Astrocyte (in vitro differentiated cells and primary cell): ENCODE measurements around the gene FCER1A. TPM values are rescaled to one million over a fixed set of nuclear protein-coding genes. Genes with fewer than 3 reads are reported as not detected.

Experiments used
- DNase-seq: peaks from one replicate; pipeline ENCODE4 v3.0.0-alpha.2; 2010; ENCODE audit warnings: low read depth
- FAIRE-seq: peaks from 2 replicates; lab custom pipeline; 2011; peaks lifted over from hg19 to GRCh38; lab: Jason Lieb, UNC
- H2AFZ ChIP-seq: 2 replicates; pipeline ENCODE4 v1.6.0; 2012; ENCODE audit warnings: low read depth, low read length, inconsistent platforms
- H3K27ac ChIP-seq: 2 replicates; pipeline ENCODE4 v1.5.1; 2011; ENCODE audit warnings: low read depth, low read length, inconsistent platforms
- H3K27me3 ChIP-seq: 2 replicates; pipeline ENCODE4 v1.6.0; 2011; ENCODE audit warnings: low read length, inconsistent platforms; ENCODE audit not compliant: insufficient read depth
- H3K36me3 ChIP-seq: 2 replicates; pipeline ENCODE4 v1.5.1; 2011; ENCODE audit warnings: low read length, inconsistent platforms; ENCODE audit not compliant: insufficient read depth
- H3K4me1 ChIP-seq: 2 replicates; pipeline ENCODE4 v1.5.1; 2011; ENCODE audit warnings: low read length, inconsistent platforms; ENCODE audit not compliant: insufficient read depth
- H3K4me2 ChIP-seq: 2 replicates; pipeline ENCODE4 v1.6.0; 2012; ENCODE audit warnings: low read length, inconsistent platforms
- H3K4me3 ChIP-seq: 2 replicates; pipeline ENCODE4 v1.5.1; 2011; ENCODE audit warnings: low read depth, mild to moderate bottlenecking, low read length, inconsistent platforms; ENCODE audit not compliant: insufficient read depth
- H3K79me2 ChIP-seq: 2 replicates; pipeline ENCODE4 v1.6.0; 2012; ENCODE audit warnings: mild to moderate bottlenecking, low read length, inconsistent platforms; ENCODE audit not compliant: insufficient read depth
- H3K9ac ChIP-seq: 2 replicates; pipeline ENCODE4 v1.6.0; 2012; ENCODE audit warnings: mild to moderate bottlenecking, low read length, inconsistent platforms
- H3K9me3 ChIP-seq: 2 replicates; pipeline ENCODE4 v1.5.1; 2012; ENCODE audit warnings: low read depth, mild to moderate bottlenecking, low read length, inconsistent platforms; ENCODE audit not compliant: insufficient read depth
- H4K20me1 ChIP-seq: 2 replicates; pipeline ENCODE4 v1.6.0; 2012; ENCODE audit warnings: low read length, inconsistent platforms; ENCODE audit not compliant: insufficient read depth
- H3K27ac Mint-ChIP-seq: one replicate; pipeline ENCODE4 v1.8.0; 2021; ENCODE audit warnings: mild to moderate bottlenecking, mixed read lengths; ENCODE audit not compliant: unreplicated experiment
- H3K27me3 Mint-ChIP-seq: one replicate; pipeline ENCODE4 v1.8.0; 2021; ENCODE audit warnings: low read depth, mixed read lengths; ENCODE audit not compliant: unreplicated experiment
- H3K36me3 Mint-ChIP-seq: one replicate; pipeline ENCODE4 v1.8.0; 2021; ENCODE audit warnings: low read depth, mixed read lengths; ENCODE audit not compliant: unreplicated experiment
- H3K4me1 Mint-ChIP-seq: one replicate; pipeline ENCODE4 v1.8.0; 2021; ENCODE audit warnings: low read depth, mixed read lengths; ENCODE audit not compliant: unreplicated experiment
- H3K4me3 Mint-ChIP-seq: one replicate; pipeline ENCODE4 v1.8.0; 2021; ENCODE audit warnings: mild to moderate bottlenecking, moderate library complexity, mixed read lengths; ENCODE audit not compliant: unreplicated experiment
- H3K9me3 Mint-ChIP-seq: one replicate; pipeline ENCODE4 v1.8.0; 2021; ENCODE audit warnings: mild to moderate bottlenecking, mixed read lengths; ENCODE audit not compliant: unreplicated experiment
- EZH2 ChIP-seq: IDR thresholded peaks from 2 replicates; pipeline ENCODE4 v1.6.1; 2012; ENCODE audit warnings: mild to moderate bottlenecking, low read length, inconsistent platforms; ENCODE audit not compliant: insufficient read depth
- total RNA-seq: library from RNA; stranded (reverse); gene quantifications from 2 replicates; pipeline ENCODE4 v1.2.1, GENCODE V29; 2021
- TF ChIP-seq, protein P1 (sequence below): IDR thresholded peaks from 2 replicates; pipeline ENCODE4 v1.5.1; 2011; ENCODE audit warnings: low read depth, mild to moderate bottlenecking, inconsistent platforms, low read length, moderate library complexity; ENCODE audit not compliant: insufficient read depth

FCER1A gene
- total RNA-seq, 1 donor from 2014 or later: not detected

DNA sequence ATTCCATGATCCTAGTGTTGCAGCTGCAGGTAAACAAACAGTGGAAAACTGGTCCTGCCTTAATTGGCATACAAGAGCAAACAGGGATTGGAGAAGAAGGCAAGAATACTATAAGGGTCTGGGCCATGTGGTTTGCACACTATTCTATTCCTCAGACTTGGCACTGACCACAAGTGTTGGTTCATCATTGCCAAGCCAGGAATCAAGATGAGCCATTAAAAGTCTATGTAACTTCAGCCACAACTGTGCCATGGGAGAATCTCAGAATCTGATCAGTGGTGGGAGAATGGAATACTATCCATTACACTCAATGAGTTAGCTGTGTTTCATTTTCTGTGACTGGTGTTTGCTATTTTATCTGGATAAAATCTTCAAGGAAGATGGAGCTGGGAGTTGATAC lies 26.2 kb upstream of the FCER1A start:
- Mint-ChIP-seq H3K27me3 (peaks cover 3% of the 10 kb centered on the region), H3K4me1 (no peaks in the 10 kb centered on the region), H3K27ac (no peak overlapping the region), H3K9me3 (no peaks in the 10 kb centered on the region), H3K36me3 (no peaks in the 10 kb centered on the region), H3K4me3 (no peak overlapping the region)
- Histone ChIP-seq H2AFZ (no peak overlapping the region), H3K27me3 (no peaks in the 10 kb centered on the region), H3K4me1 (no peaks in the 10 kb centered on the region), H3K9me3 (no peaks in the 10 kb centered on the region), H4K20me1 (no peaks in the 10 kb centered on the region), H3K79me2 (no peaks in the 10 kb centered on the region), H3K4me2 (no peak overlapping the region), H3K4me3 (no peak overlapping the region), H3K36me3 (no peaks in the 10 kb centered on the region), H3K9ac (no peak overlapping the region), H3K27ac (no peak overlapping the region)
- DNase-seq (no peak), FAIRE-seq (no peak)
- TF ChIP-seq, protein P1, sequence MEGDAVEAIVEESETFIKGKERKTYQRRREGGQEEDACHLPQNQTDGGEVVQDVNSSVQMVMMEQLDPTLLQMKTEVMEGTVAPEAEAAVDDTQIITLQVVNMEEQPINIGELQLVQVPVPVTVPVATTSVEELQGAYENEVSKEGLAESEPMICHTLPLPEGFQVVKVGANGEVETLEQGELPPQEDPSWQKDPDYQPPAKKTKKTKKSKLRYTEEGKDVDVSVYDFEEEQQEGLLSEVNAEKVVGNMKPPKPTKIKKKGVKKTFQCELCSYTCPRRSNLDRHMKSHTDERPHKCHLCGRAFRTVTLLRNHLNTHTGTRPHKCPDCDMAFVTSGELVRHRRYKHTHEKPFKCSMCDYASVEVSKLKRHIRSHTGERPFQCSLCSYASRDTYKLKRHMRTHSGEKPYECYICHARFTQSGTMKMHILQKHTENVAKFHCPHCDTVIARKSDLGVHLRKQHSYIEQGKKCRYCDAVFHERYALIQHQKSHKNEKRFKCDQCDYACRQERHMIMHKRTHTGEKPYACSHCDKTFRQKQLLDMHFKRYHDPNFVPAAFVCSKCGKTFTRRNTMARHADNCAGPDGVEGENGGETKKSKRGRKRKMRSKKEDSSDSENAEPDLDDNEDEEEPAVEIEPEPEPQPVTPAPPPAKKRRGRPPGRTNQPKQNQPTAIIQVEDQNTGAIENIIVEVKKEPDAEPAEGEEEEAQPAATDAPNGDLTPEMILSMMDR: no peak
- TF ChIP-seq EZH2: no peak

DNA sequence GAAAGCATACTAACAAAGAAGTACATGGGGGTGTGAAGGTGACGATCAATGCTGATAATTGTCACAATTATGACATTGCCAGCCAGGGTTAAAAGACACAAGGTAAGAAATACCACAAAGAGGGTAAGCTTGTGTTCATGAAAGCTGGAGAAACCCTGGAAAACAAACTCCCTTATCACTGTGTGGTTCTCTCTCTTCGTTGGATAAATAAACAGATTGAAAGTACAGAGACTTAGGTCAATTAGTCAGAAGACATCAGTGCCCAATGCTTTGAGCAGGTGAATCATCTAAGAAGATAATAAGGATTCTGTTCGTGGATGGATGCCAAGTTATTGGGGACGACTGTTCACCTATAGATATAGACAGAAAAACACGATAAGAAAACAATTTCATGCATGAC lies 22.4 kb upstream of the FCER1A start:
- Histone ChIP-seq H3K27ac (no peak overlapping the region), H3K79me2 (no peaks in the 10 kb centered on the region), H4K20me1 (no peaks in the 10 kb centered on the region), H3K4me2 (no peak overlapping the region), H3K9ac (no peak overlapping the region), H3K4me3 (no peak overlapping the region), H3K27me3 (no peaks in the 10 kb centered on the region), H2AFZ (no peak overlapping the region), H3K9me3 (no peaks in the 10 kb centered on the region), H3K36me3 (no peaks in the 10 kb centered on the region), H3K4me1 (no peaks in the 10 kb centered on the region)
- TF ChIP-seq, protein P1: no peak
- no peak for TF ChIP-seq EZH2
- FAIRE-seq: no peak
- H3K9me3 Mint-ChIP-seq: no peaks in the 10 kb centered on the region
- no peaks in the 10 kb centered on the region for H3K36me3 Mint-ChIP-seq
- no peak for DNase-seq
- H3K27me3 Mint-ChIP-seq: peaks cover 3% of the 10 kb centered on the region
- H3K27ac Mint-ChIP-seq: no peak overlapping the region
- H3K4me1 Mint-ChIP-seq: peaks cover 4% of the 10 kb centered on the region
- H3K4me3 Mint-ChIP-seq: no peak overlapping the region

DNA sequence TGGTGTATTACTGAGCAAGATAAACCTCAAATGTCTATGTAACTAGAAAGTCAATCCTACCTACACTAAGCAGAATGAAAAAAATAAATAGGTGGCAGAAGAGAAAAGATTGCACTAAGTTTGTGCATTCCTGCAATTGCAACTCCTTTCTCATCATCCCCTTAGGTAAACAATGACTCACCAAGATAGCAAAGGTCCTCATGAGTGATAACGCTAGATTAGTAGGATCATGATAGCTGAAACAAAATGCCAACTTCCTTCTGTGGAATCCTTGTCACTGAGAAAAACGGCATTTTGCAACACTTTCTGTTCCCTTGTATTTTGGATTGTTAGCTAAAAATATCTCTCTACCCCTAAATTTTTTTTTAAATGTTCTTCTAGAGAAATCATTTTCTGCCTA lies 20.0 kb upstream of the FCER1A start:
- H3K27me3 Mint-ChIP-seq: peaks cover 3% of the 10 kb centered on the region
- H3K9me3 Mint-ChIP-seq: no peaks in the 10 kb centered on the region
- no peak overlapping the region for H3K4me3 Mint-ChIP-seq
- TF ChIP-seq EZH2: no peak
- TF ChIP-seq, protein P1: no peak
- no peak overlapping the region for H3K27ac Mint-ChIP-seq
- Histone ChIP-seq H3K9me3 (no peaks in the 10 kb centered on the region), H3K36me3 (no peaks in the 10 kb centered on the region), H3K9ac (no peak overlapping the region), H3K27ac (no peak overlapping the region), H3K4me2 (no peak overlapping the region), H3K4me3 (no peak overlapping the region), H3K79me2 (no peaks in the 10 kb centered on the region), H2AFZ (no peak overlapping the region), H3K27me3 (no peaks in the 10 kb centered on the region), H4K20me1 (no peaks in the 10 kb centered on the region), H3K4me1 (no peaks in the 10 kb centered on the region)
- FAIRE-seq: no peak
- H3K36me3 Mint-ChIP-seq: no peaks in the 10 kb centered on the region
- peaks cover 4% of the 10 kb centered on the region for H3K4me1 Mint-ChIP-seq
- no peak for DNase-seq
